GM18867 (cell line): ENCODE measurements around the gene TCL1A.
A peak's percentile ranks its signal among the peaks of the same experiment; 100 is the strongest.
"Not testable (repeated sequence)": the region's sequence is repeated elsewhere in the genome, so short reads cannot be mapped to it uniquely, and the experiment has no call there.

Source experiments
- ATAC-seq: cut with Tn5 transposase; IDR thresholded peaks from one replicate; pipeline ENCODE4 v1.9.1; 2021; ENCODE audit warnings: mild to moderate bottlenecking, moderate library complexity; ENCODE audit not compliant: unreplicated experiment

Gene TCL1A

GRCh38 chr14:95679148-95679815, 34.6 kb downstream of the TCL1A start:
- ATAC-seq = no peak

GRCh38 chr14:95677179-95677835, 36.6 kb downstream of the TCL1A start:
- no peak for ATAC-seq

- ATAC-seq = no peak
These were observed 38.4 kb downstream of the TCL1A start for GRCh38 chr14:95675486-95675885.

GRCh38 chr14:95674613-95675012, 39.3 kb downstream of the TCL1A start:
- ATAC-seq = no peak

GRCh38 chr14:95668235-95668772, 45.6 kb downstream of the TCL1A start:
- peak; percentile 33 for ATAC-seq

- ATAC-seq = no peak
These were observed 46.7 kb downstream of the TCL1A start for GRCh38 chr14:95667249-95667693.

- ATAC-seq = no peak
These were observed 47.5 kb downstream of the TCL1A start for GRCh38 chr14:95666450-95666849.

- not testable (repeated sequence) for ATAC-seq
These were observed 48.4 kb downstream of the TCL1A start for GRCh38 chr14:95665530-95665929.

GRCh38 chr14:95664546-95664945, 49.4 kb downstream of the TCL1A start:
- ATAC-seq = no peak

- ATAC-seq = no peak
These were observed 49.9 kb downstream of the TCL1A start for GRCh38 chr14:95664066-95664465.

- ATAC-seq = peak; percentile 38
These were observed 50.6 kb downstream of the TCL1A start for GRCh38 chr14:95663226-95663797.

- ATAC-seq = peak; percentile 34
These were observed 51.3 kb downstream of the TCL1A start for GRCh38 chr14:95662376-95663186.

- ATAC-seq = no peak
These were observed 53.0 kb downstream of the TCL1A start for GRCh38 chr14:95660651-95661515.

GRCh38 chr14:95659990-95660385, 53.9 kb downstream of the TCL1A start:
- no peak for ATAC-seq
